AG09309 (cell line): ENCODE measurements around the gene DNAJC28.
A peak's percentile ranks its signal among the peaks of the same experiment; 100 is the strongest.

Experiments used
- DNase-seq: peaks from one replicate; pipeline ENCODE4 v3.0.0-alpha.2; 2010; ENCODE audit warnings: low read depth
- H3K4me3 ChIP-seq: 2 replicates; pipeline ENCODE4 v1.5.1; 2011; ENCODE audit warnings: mild to moderate bottlenecking, low read depth, low read length, moderate library complexity; ENCODE audit not compliant: control insufficient read depth
- CTCF ChIP-seq: IDR thresholded peaks from 2 replicates; pipeline ENCODE4 v1.5.1; 2011; ENCODE audit warnings: mild to moderate bottlenecking, low read depth, low read length, inconsistent platforms; ENCODE audit not compliant: insufficient read depth, control insufficient read depth; ENCODE audit errors: missing control alignments

DNAJC28 gene

GRCh38 chr21:33490991-33491372 is 534 bp downstream of the DNAJC28 start:
- H3K4me3 ChIP-seq = peak overlapping the region; percentile 67
- DNase-seq = no peak
- TF ChIP-seq CTCF = no peak

- no peak for TF ChIP-seq CTCF
- no peak for DNase-seq
- H3K4me3 ChIP-seq = no peak overlapping the region
Measured at GRCh38 chr21:33488936-33489335, 2.6 kb downstream of the DNAJC28 start.

- no peak for TF ChIP-seq CTCF
- no peak for DNase-seq
- H3K4me3 ChIP-seq = no peak overlapping the region
Measured at GRCh38 chr21:33487996-33488395, 3.5 kb downstream of the DNAJC28 start.

- TF ChIP-seq CTCF = no peak
- no peak for DNase-seq
- no peak overlapping the region for H3K4me3 ChIP-seq
Measured at GRCh38 chr21:33481314-33481943, 10.1 kb downstream of the DNAJC28 start.

- H3K4me3 ChIP-seq = peak overlapping the region; percentile 86
- no peak for TF ChIP-seq CTCF
- DNase-seq = no peak
Measured at GRCh38 chr21:33480481-33481103, 10.9 kb downstream of the DNAJC28 start.

GRCh38 chr21:33479679-33480480 is 11.6 kb downstream of the DNAJC28 start, which contains the start of gene TMEM50B:
TMEM50B (minus strand) TSS chr21:33479974; CDS start chr21:33468885, 11,089 bp downstream.
- peak; percentile 50 for TF ChIP-seq CTCF
- peak within 1 kb of the TSS; percentile 86 for H3K4me3 ChIP-seq
- DNase-seq = peak; percentile 84
